HEK293 (cell line): Measurements from ENCODE around the gene ABTB2.

Experiments
- BCL6B ChIP-seq: fragments of 450-650 bp; formaldehyde crosslinking; IDR thresholded peaks from 2 replicates; pipeline ENCODE4 v1.5.1; 2017; ENCODE audit warnings: missing biosample characterization, missing genetic modification characterization
- KLF16 ChIP-seq: fragments of 450-650 bp; formaldehyde crosslinking; IDR thresholded peaks from 2 replicates; pipeline ENCODE4 v1.5.1; 2017; ENCODE audit warnings: missing biosample characterization, missing genetic modification characterization
- KLF8 ChIP-seq: fragments of 450-650 bp; formaldehyde crosslinking; IDR thresholded peaks from 2 replicates; pipeline ENCODE4 v1.5.1; 2016; ENCODE audit warnings: missing biosample characterization, missing genetic modification characterization
- MYNN ChIP-seq: fragments of 450-650 bp; formaldehyde crosslinking; IDR thresholded peaks from 2 replicates; pipeline ENCODE4 v1.5.1; 2016; ENCODE audit warnings: missing biosample characterization, missing genetic modification characterization, borderline replicate concordance
- OSR2 ChIP-seq: fragments of 450-650 bp; formaldehyde crosslinking; IDR thresholded peaks from 2 replicates; pipeline ENCODE4 v1.5.1; 2016; ENCODE audit warnings: missing biosample characterization, missing genetic modification characterization
- OVOL3 ChIP-seq: fragments of 450-650 bp; formaldehyde crosslinking; IDR thresholded peaks from 2 replicates; pipeline ENCODE4 v1.5.1; 2016; ENCODE audit warnings: missing biosample characterization, missing genetic modification characterization
- SCRT1 ChIP-seq: fragments of 450-650 bp; formaldehyde crosslinking; IDR thresholded peaks from 2 replicates; pipeline ENCODE4 v1.5.1; 2016; ENCODE audit warnings: missing biosample characterization, missing genetic modification characterization, borderline replicate concordance
- SCRT2 ChIP-seq: fragments of 450-650 bp; formaldehyde crosslinking; IDR thresholded peaks from 2 replicates; pipeline ENCODE4 v1.5.1; 2016; ENCODE audit warnings: missing biosample characterization, missing genetic modification characterization
- SETDB1 ChIP-seq: IDR thresholded peaks from one replicate; pipeline ENCODE4 v1.6.1; 2017; ENCODE audit warnings: mild to moderate bottlenecking, low read length, moderate library complexity, mixed read lengths; ENCODE audit not compliant: insufficient read length
- SP3 ChIP-seq: fragments of 450-650 bp; formaldehyde crosslinking; IDR thresholded peaks from 2 replicates; pipeline ENCODE4 v1.5.1; 2016; ENCODE audit warnings: missing biosample characterization, missing genetic modification characterization
- TCF7L2 ChIP-seq: IDR thresholded peaks from 2 replicates; pipeline ENCODE4 v1.6.1; 2011; ENCODE audit warnings: low read depth, mild to moderate bottlenecking, inconsistent platforms, low read length, moderate library complexity, borderline replicate concordance
- ZBTB1 ChIP-seq: fragments of 450-650 bp; formaldehyde crosslinking; IDR thresholded peaks from 2 replicates; pipeline ENCODE4 v1.5.1; 2016; ENCODE audit warnings: missing biosample characterization, missing genetic modification characterization
- ZBTB8A ChIP-seq: fragments of 450-650 bp; formaldehyde crosslinking; IDR thresholded peaks from 2 replicates; pipeline ENCODE4 v1.5.1; 2016; ENCODE audit warnings: missing biosample characterization, missing genetic modification characterization
- ZFHX2 ChIP-seq: fragments of 450-650 bp; formaldehyde crosslinking; conservative IDR thresholded peaks from 2 replicates; pipeline ENCODE4 v1.5.1; 2016; ENCODE audit warnings: missing biosample characterization, missing genetic modification characterization
- ZFP3 ChIP-seq: fragments of 450-650 bp; formaldehyde crosslinking; IDR thresholded peaks from 2 replicates; pipeline ENCODE4 v1.5.1; 2016; ENCODE audit warnings: low read depth, missing biosample characterization, missing genetic modification characterization
- ZFP41 ChIP-seq: fragments of 450-650 bp; formaldehyde crosslinking; IDR thresholded peaks from 2 replicates; pipeline ENCODE4 v1.5.1; 2016; ENCODE audit warnings: missing biosample characterization, missing genetic modification characterization, borderline replicate concordance
- ZNF114 ChIP-seq: fragments of 450-650 bp; formaldehyde crosslinking; IDR thresholded peaks from 2 replicates; pipeline ENCODE4 v1.5.0; 2017; ENCODE audit warnings: missing biosample characterization, missing genetic modification characterization
- ZNF121 ChIP-seq: fragments of 450-650 bp; formaldehyde crosslinking; IDR thresholded peaks from 2 replicates; pipeline ENCODE4 v1.5.1; 2016; ENCODE audit warnings: missing biosample characterization, missing genetic modification characterization
- ZNF214 ChIP-seq: fragments of 450-650 bp; formaldehyde crosslinking; IDR thresholded peaks from 2 replicates; pipeline ENCODE4 v1.5.1; 2017; ENCODE audit warnings: missing biosample characterization, mild to moderate bottlenecking, missing genetic modification characterization, borderline replicate concordance
- ZNF23 ChIP-seq: fragments of 450-650 bp; formaldehyde crosslinking; IDR thresholded peaks from 2 replicates; pipeline ENCODE4 v1.5.1; 2016; ENCODE audit warnings: missing biosample characterization, missing genetic modification characterization, borderline replicate concordance
- ZNF324 ChIP-seq: fragments of 450-650 bp; formaldehyde crosslinking; IDR thresholded peaks from 2 replicates; pipeline ENCODE4 v1.5.1; 2016; ENCODE audit warnings: missing biosample characterization, missing genetic modification characterization
- ZNF341 ChIP-seq: fragments of 450-650 bp; formaldehyde crosslinking; IDR thresholded peaks from 2 replicates; pipeline ENCODE4; 2016; ENCODE audit warnings: low read depth, missing biosample characterization, missing genetic modification characterization
- ZNF530 ChIP-seq: fragments of 450-650 bp; formaldehyde crosslinking; IDR thresholded peaks from 2 replicates; pipeline ENCODE4 v1.5.1; 2016; ENCODE audit warnings: low read depth, missing biosample characterization, missing genetic modification characterization
- ZNF544 ChIP-seq: fragments of 450-650 bp; formaldehyde crosslinking; IDR thresholded peaks from 2 replicates; pipeline ENCODE4 v1.5.0; 2017; ENCODE audit warnings: missing biosample characterization, missing genetic modification characterization
- ZNF548 ChIP-seq: fragments of 450-650 bp; formaldehyde crosslinking; IDR thresholded peaks from 2 replicates; pipeline ENCODE4 v1.5.1; 2016; ENCODE audit warnings: missing biosample characterization, missing genetic modification characterization
- ZNF549 ChIP-seq: fragments of 450-650 bp; IDR thresholded peaks from 2 replicates; pipeline ENCODE4 v1.5.1; 2018; ENCODE audit warnings: missing biosample characterization, missing genetic modification characterization, mild to moderate bottlenecking, inconsistent platforms, moderate library complexity
- ZNF555 ChIP-seq: fragments of 450-650 bp; formaldehyde crosslinking; conservative IDR thresholded peaks from 2 replicates; pipeline ENCODE4 v1.5.1; 2017; ENCODE audit warnings: missing biosample characterization, mild to moderate bottlenecking, missing genetic modification characterization, inconsistent platforms
- ZNF585B ChIP-seq: fragments of 450-650 bp; formaldehyde crosslinking; IDR thresholded peaks from 2 replicates; pipeline ENCODE4 v1.5.1; 2016; ENCODE audit warnings: missing biosample characterization, missing genetic modification characterization
- ZNF596 ChIP-seq: fragments of 450-650 bp; IDR thresholded peaks from 2 replicates; pipeline ENCODE4 v1.5.0; 2018; ENCODE audit warnings: missing biosample characterization, mild to moderate bottlenecking, missing genetic modification characterization, moderate library complexity
- ZNF600 ChIP-seq: fragments of 450-650 bp; formaldehyde crosslinking; IDR thresholded peaks from 2 replicates; pipeline ENCODE4 v1.5.1; 2016; ENCODE audit warnings: missing biosample characterization, missing genetic modification characterization
- ZNF626 ChIP-seq: fragments of 450-650 bp; sonication (Bioruptor Pico); formaldehyde crosslinking; IDR thresholded peaks from 2 replicates; pipeline ENCODE4 v1.5.1; 2018; ENCODE audit warnings: missing biosample characterization, missing genetic modification characterization, inconsistent platforms
- ZNF670 ChIP-seq: fragments of 450-650 bp; formaldehyde crosslinking; IDR thresholded peaks from 2 replicates; pipeline ENCODE4 v1.5.1; 2016; ENCODE audit warnings: missing biosample characterization, missing genetic modification characterization, low read depth
- ZNF704 ChIP-seq: fragments of 450-650 bp; formaldehyde crosslinking; IDR thresholded peaks from 2 replicates; pipeline ENCODE4 v1.5.1; 2016; ENCODE audit warnings: missing biosample characterization, missing genetic modification characterization
- ZNF768 ChIP-seq: fragments of 450-650 bp; formaldehyde crosslinking; IDR thresholded peaks from 2 replicates; pipeline ENCODE4 v1.5.1; 2018; ENCODE audit warnings: missing biosample characterization, mild to moderate bottlenecking, missing genetic modification characterization
- ZNF837 ChIP-seq: fragments of 450-650 bp; formaldehyde crosslinking; IDR thresholded peaks from 2 replicates; pipeline ENCODE4 v1.5.1; 2016; ENCODE audit warnings: missing biosample characterization, missing genetic modification characterization
- ZSCAN16 ChIP-seq: fragments of 450-650 bp; formaldehyde crosslinking; IDR thresholded peaks from 2 replicates; pipeline ENCODE4 v1.5.1; 2016; ENCODE audit warnings: missing biosample characterization, missing genetic modification characterization
- ZSCAN4 ChIP-seq: fragments of 450-650 bp; formaldehyde crosslinking; IDR thresholded peaks from 2 replicates; pipeline ENCODE4 v1.5.1; 2017; ENCODE audit warnings: missing biosample characterization, missing genetic modification characterization
- ZXDB ChIP-seq: fragments of 450-650 bp; formaldehyde crosslinking; IDR thresholded peaks from 2 replicates; pipeline ENCODE4 v1.5.1; 2016; ENCODE audit warnings: missing biosample characterization, missing genetic modification characterization
- TF ChIP-seq, protein P1 (sequence below): fragments of 450-650 bp; formaldehyde crosslinking; IDR thresholded peaks from 2 replicates; pipeline ENCODE4 v1.5.1; 2016; ENCODE audit warnings: missing biosample characterization, missing genetic modification characterization

ABTB2 gene

GRCh38 chr11:34161812-34162492 lies 195.9 kb downstream of the ABTB2 start (continued):
- TF ChIP-seq KLF16 (tag by site-specific recombination) = no peak
- no peak for TF ChIP-seq ZXDB (tag by site-specific recombination)
- TF ChIP-seq TCF7L2 = no peak
- no peak for TF ChIP-seq ZNF596 (tag by site-specific recombination)
- TF ChIP-seq, protein P1, sequence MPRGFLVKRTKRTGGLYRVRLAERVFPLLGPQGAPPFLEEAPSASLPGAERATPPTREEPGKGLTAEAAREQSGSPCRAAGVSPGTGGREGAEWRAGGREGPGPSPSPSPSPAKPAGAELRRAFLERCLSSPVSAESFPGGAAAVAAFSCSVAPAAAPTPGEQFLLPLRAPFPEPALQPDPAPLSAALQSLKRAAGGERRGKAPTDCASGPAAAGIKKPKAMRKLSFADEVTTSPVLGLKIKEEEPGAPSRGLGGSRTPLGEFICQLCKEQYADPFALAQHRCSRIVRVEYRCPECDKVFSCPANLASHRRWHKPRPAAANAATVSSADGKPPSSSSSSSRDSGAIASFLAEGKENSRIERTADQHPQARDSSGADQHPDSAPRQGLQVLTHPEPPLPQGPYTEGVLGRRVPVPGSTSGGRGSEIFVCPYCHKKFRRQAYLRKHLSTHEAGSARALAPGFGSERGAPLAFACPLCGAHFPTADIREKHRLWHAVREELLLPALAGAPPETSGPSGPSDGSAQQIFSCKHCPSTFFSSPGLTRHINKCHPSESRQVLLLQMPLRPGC = peak; percentile 56; the same call in 1 of the 2 replicates
- TF ChIP-seq ZNF555 (tag by site-specific recombination) = no peak
- TF ChIP-seq KLF8 (tag by site-specific recombination) = 0 out of 2 replicates have a peak, but pooled peaks have one; percentile 38
- TF ChIP-seq ZNF114 (tag by site-specific recombination) = no peak
- TF ChIP-seq ZNF121 (tag by site-specific recombination) = no peak
- TF ChIP-seq SCRT2 = no peak
- no peak for TF ChIP-seq ZNF626 (tag by site-specific recombination)
- TF ChIP-seq BCL6B (tag by site-specific recombination) = no peak
- TF ChIP-seq ZNF585B (tag by site-specific recombination) = no peak
- TF ChIP-seq ZBTB1 (tag by site-specific recombination) = no peak
- no peak for TF ChIP-seq SETDB1
- 0 out of 2 replicates have a peak, but pooled peaks have one; percentile 33 for TF ChIP-seq OSR2 (tag by site-specific recombination)
- TF ChIP-seq ZNF548 (tag by site-specific recombination) = no peak
- TF ChIP-seq ZNF670 (tag by site-specific recombination) = no peak
- no peak for TF ChIP-seq MYNN
- no peak for TF ChIP-seq ZNF530 (tag by site-specific recombination)
- no peak for TF ChIP-seq ZNF704 (tag by site-specific recombination)
- TF ChIP-seq ZNF600 (tag by site-specific recombination) = peak; percentile 79
- TF ChIP-seq ZFP3 (tag by site-specific recombination) = no peak
- no peak for TF ChIP-seq ZSCAN4 (tag by site-specific recombination)
- peak; percentile 26; the same call in 1 of the 2 replicates for TF ChIP-seq ZFHX2 (tag by site-specific recombination)
- no peak for TF ChIP-seq ZNF214 (tag by site-specific recombination)
- no peak for TF ChIP-seq SP3
- TF ChIP-seq ZNF324 (tag by site-specific recombination) = no peak
- no peak for TF ChIP-seq SCRT1 (tag by site-specific recombination)
- no peak for TF ChIP-seq ZSCAN16
- no peak for TF ChIP-seq ZNF341 (tag by site-specific recombination)
- TF ChIP-seq ZNF768 (tag by site-specific recombination) = no peak
- no peak for TF ChIP-seq ZNF23 (tag by site-specific recombination)
- TF ChIP-seq ZNF544 (tag by site-specific recombination) = no peak
- no peak for TF ChIP-seq ZNF549 (tag by site-specific recombination)
- no peak for TF ChIP-seq ZFP41 (tag by site-specific recombination)
- TF ChIP-seq ZBTB8A (tag by site-specific recombination) = no peak
- TF ChIP-seq ZNF837 (tag by site-specific recombination) = no peak
- no peak for TF ChIP-seq OVOL3 (tag by site-specific recombination)
